Neural crest cell (in vitro differentiated cells): ENCODE measurements around the gene KIF21B. TPM values are rescaled to one million over a fixed set of nuclear protein-coding genes. Genes with fewer than 3 reads are reported as not detected.

Experiments
- DNase-seq: peaks from one replicate; pipeline ENCODE4 v3.0.0; 2021; ENCODE audit warnings: low read depth, mixed read lengths, low spot score
- H3K27ac Mint-ChIP-seq: one replicate; pipeline ENCODE4 v1.8.0; 2021; ENCODE audit warnings: mild to moderate bottlenecking, mixed read lengths; ENCODE audit not compliant: unreplicated experiment
- H3K27me3 Mint-ChIP-seq: 2 replicates; pipeline ENCODE4 v1.8.0; 2021; ENCODE audit warnings: low read depth, mild to moderate bottlenecking, mixed read lengths
- H3K36me3 Mint-ChIP-seq: 2 replicates; pipeline ENCODE4 v1.8.0; 2021; ENCODE audit warnings: low read depth, mild to moderate bottlenecking, mixed read lengths
- H3K4me1 Mint-ChIP-seq: 2 replicates; pipeline ENCODE4 v1.8.0; 2021; ENCODE audit warnings: mixed read lengths
- H3K4me3 Mint-ChIP-seq: one replicate; pipeline ENCODE4 v1.8.0; 2021; ENCODE audit warnings: mild to moderate bottlenecking, mixed read lengths
- H3K9me3 Mint-ChIP-seq: 2 replicates; pipeline ENCODE4 v1.8.0; 2021; ENCODE audit warnings: mixed read lengths
- CTCF ChIP-seq: fragments of 200-600 bp; sonication (generic); conservative IDR thresholded peaks from 2 replicates; pipeline ENCODE4 v1.5.0; 2021; ENCODE audit warnings: antibody characterized with exemption, mild to moderate bottlenecking
- total RNA-seq: library from RNA; stranded (reverse); gene quantifications from 2 replicates; pipeline ENCODE4 v1.2.1, GENCODE V29; 2021

The KIF21B gene
- total RNA-seq, 1 donor from 2014 or later = 28.9 TPM

GRCh38 chr1:201054091-201054543 lies 30.6 kb upstream of the KIF21B start:
- no peaks in the 10 kb centered on the region for H3K36me3 Mint-ChIP-seq
- DNase-seq = no peak
- H3K4me1 Mint-ChIP-seq = peaks cover 9% of the 10 kb centered on the region
- H3K4me3 Mint-ChIP-seq = no peak overlapping the region
- no peaks in the 10 kb centered on the region for H3K9me3 Mint-ChIP-seq
- TF ChIP-seq CTCF = no peak
- H3K27me3 Mint-ChIP-seq = no peaks in the 10 kb centered on the region
- H3K27ac Mint-ChIP-seq = no peak overlapping the region

GRCh38 chr1:201053155-201053860 lies 29.8 kb upstream of the KIF21B start:
- Mint-ChIP-seq H3K27me3 (no peaks in the 10 kb centered on the region), H3K4me3 (no peak overlapping the region), H3K9me3 (no peaks in the 10 kb centered on the region), H3K4me1 (peaks cover 9% of the 10 kb centered on the region), H3K27ac (no peak overlapping the region), H3K36me3 (no peaks in the 10 kb centered on the region)
- no peak for DNase-seq
- no peak for TF ChIP-seq CTCF

- H3K36me3 Mint-ChIP-seq = no peaks in the 10 kb centered on the region
- DNase-seq = no peak
- TF ChIP-seq CTCF = no peak
- H3K27me3 Mint-ChIP-seq = no peaks in the 10 kb centered on the region
- H3K4me1 Mint-ChIP-seq = peaks cover 9% of the 10 kb centered on the region
- H3K9me3 Mint-ChIP-seq = no peaks in the 10 kb centered on the region
- H3K27ac Mint-ChIP-seq = no peak overlapping the region
- no peak overlapping the region for H3K4me3 Mint-ChIP-seq
These were observed 27.9 kb upstream of the KIF21B start for GRCh38 chr1:201051399-201051798.

GRCh38 chr1:201050515-201051277 lies 27.2 kb upstream of the KIF21B start:
- H3K27me3 Mint-ChIP-seq = no peaks in the 10 kb centered on the region
- no peak for TF ChIP-seq CTCF

GRCh38 chr1:201049248-201049831 lies 25.8 kb upstream of the KIF21B start:
- no peaks in the 10 kb centered on the region for H3K36me3 Mint-ChIP-seq
- no peak overlapping the region for H3K4me3 Mint-ChIP-seq
- H3K9me3 Mint-ChIP-seq = no peaks in the 10 kb centered on the region
- peaks cover 3% of the 10 kb centered on the region for H3K4me1 Mint-ChIP-seq
- TF ChIP-seq CTCF = no peak
- no peak for DNase-seq
- no peak overlapping the region for H3K27ac Mint-ChIP-seq
- no peaks in the 10 kb centered on the region for H3K27me3 Mint-ChIP-seq

More at GRCh38 chr1:201050515-201051277, 27.2 kb upstream of the KIF21B start:
- Mint-ChIP-seq H3K4me1 (peaks cover 9% of the 10 kb centered on the region), H3K36me3 (no peaks in the 10 kb centered on the region), H3K4me3 (no peak overlapping the region), H3K9me3 (no peaks in the 10 kb centered on the region), H3K27ac (peak overlapping the region; percentile 19)
- no peak for DNase-seq
